A549 (cell line): ENCODE measurements around the gene ASAP2. TPM values are rescaled to one million over a fixed set of nuclear protein-coding genes. Genes with fewer than 3 reads are reported as not detected.
A peak's percentile ranks its signal among the peaks of the same experiment; 100 is the strongest.

Experiments
- ATAC-seq, 2 experiments: fragments of 200-7000 bp in 1 of 2; fragments of >200 bp in 1 of 2; cut with Nextera tagmentation in 1 of 2; cut with Tn5 transposase in 1 of 2; 3 replicates each; pipeline versions ENCODE4 v1.8.0 to v1.9.1; 2018 to 2020; ENCODE audit warnings: mild to moderate bottlenecking in 1 of 2, moderate library complexity in 1 of 2
- CTCF ChIA-PET: fragments of 300-600 bp; sonication (Branson Sonifier 250); formaldehyde crosslinking; extraction: SDS; loops from one replicate; lab custom pipeline; 2021; ENCODE audit warnings: antibody characterized with exemption, inconsistent platforms; lab: Yijun Ruan, JAX
- POLR2A ChIA-PET: fragments of 350-600 bp; formaldehyde crosslinking; extraction: SDS; loops from one replicate; lab custom pipeline; 2021; ENCODE audit warnings: antibody characterized with exemption, inconsistent platforms; lab: Yijun Ruan, JAX
- DNase-seq, 2 experiments: peaks; one replicate each; pipeline versions ENCODE4 v3.0.0 to v3.0.0-alpha.2; 2011 to 2016; ENCODE audit warnings: low read depth in 1 of 2, low spot score in 1 of 2
- FAIRE-seq: peaks from 2 replicates; lab custom pipeline; 2011; peaks lifted over from hg19 to GRCh38; lab: Jason Lieb, UNC
- H3K27ac ChIP-seq, 2 experiments: fragments of >200 bp; sonication (Bioruptor Twin); formaldehyde crosslinking; 3 replicates each; pipeline ENCODE4 v1.5.1; 2016 to 2017
- H3K4me1 ChIP-seq: fragments of >200 bp; sonication (Bioruptor Twin); formaldehyde crosslinking; 3 replicates; pipeline ENCODE4 v1.6.1; 2016
- H3K4me2 ChIP-seq: fragments of >200 bp; sonication (Bioruptor Twin); formaldehyde crosslinking; 3 replicates; pipeline ENCODE4 v1.6.1; 2016
- H3K4me3 ChIP-seq: fragments of >200 bp; sonication (Bioruptor Twin); formaldehyde crosslinking; 3 replicates; pipeline ENCODE4 v1.5.1; 2016
- H3K9me3 ChIP-seq: fragments of >200 bp; sonication (Bioruptor Twin); formaldehyde crosslinking; 3 replicates; pipeline ENCODE4 v1.6.1; 2016
- BHLHE40 ChIP-seq: IDR thresholded peaks from 2 replicates; pipeline ENCODE4 v1.6.1; 2012; ENCODE audit warnings: low read depth, low read length, inconsistent platforms
- CHD2 ChIP-seq: fragments of 150-350 bp; IDR thresholded peaks from 2 replicates; pipeline ENCODE4 v1.6.1; 2014; ENCODE audit warnings: low read length; ENCODE audit not compliant: partially characterized antibody
- FOSL2 ChIP-seq, 2 experiments: fragments of 450-650 bp in 1 of 2; fragments of >200 bp in 1 of 2; sonication (Bioruptor Twin) in 1 of 2; formaldehyde crosslinking; IDR thresholded peaks; 2 replicates each; pipeline versions ENCODE4 v1.5.0 to v1.6.1; 2016 to 2020; ENCODE audit warnings: mild to moderate bottlenecking in 1 of 2, moderate library complexity in 1 of 2
- HDAC2 ChIP-seq: fragments of 200-600 bp; sonication (generic); IDR thresholded peaks from 2 replicates; pipeline ENCODE4 v1.6.1; 2016
- HES2 ChIP-seq: fragments of >200 bp; sonication (Bioruptor Twin); formaldehyde crosslinking; IDR thresholded peaks from 2 replicates; pipeline ENCODE4 v1.6.1; 2016
- HEYL ChIP-seq: fragments of 250-450 bp; sonication (Bioruptor Pico); IDR thresholded peaks from 2 replicates; pipeline ENCODE4 v1.8.0; 2021; ENCODE audit warnings: mild to moderate bottlenecking, moderate library complexity
- HOXA7 ChIP-seq: fragments of 250-450 bp; sonication (Bioruptor Pico); IDR thresholded peaks from 2 replicates; pipeline ENCODE4 v1.5.0; 2020; ENCODE audit warnings: mild to moderate bottlenecking, moderate library complexity
- HOXB13 ChIP-seq: fragments of 250-450 bp; sonication (Bioruptor Pico); IDR thresholded peaks from 2 replicates; pipeline ENCODE4 v1.5.0; 2020; ENCODE audit warnings: low read depth, mild to moderate bottlenecking, moderate library complexity
- JUNB ChIP-seq: fragments of >200 bp; sonication (Bioruptor Twin); formaldehyde crosslinking; IDR thresholded peaks from 2 replicates; pipeline ENCODE4 v1.6.1; 2016
- KDM1A ChIP-seq: fragments of 200-600 bp; sonication (generic); IDR thresholded peaks from 2 replicates; pipeline ENCODE4 v1.6.1; 2016; ENCODE audit warnings: low read depth, mild to moderate bottlenecking
- KDM5A ChIP-seq: fragments of 200-600 bp; sonication (generic); IDR thresholded peaks from 2 replicates; pipeline ENCODE4 v1.6.1; 2016; ENCODE audit warnings: antibody characterized with exemption, mild to moderate bottlenecking
- MAZ ChIP-seq: fragments of 150-350 bp; IDR thresholded peaks from 2 replicates; pipeline ENCODE4 v1.6.1; 2014; ENCODE audit warnings: antibody characterized with exemption, low read depth, low read length, borderline replicate concordance
- MYC ChIP-seq: IDR thresholded peaks from 2 replicates; pipeline ENCODE4 v1.6.1; 2012; ENCODE audit warnings: mild to moderate bottlenecking, inconsistent platforms, low read length, improper control_type of control experiment, borderline replicate concordance
- NPAS2 ChIP-seq: fragments of 250-450 bp; sonication (Bioruptor Pico); IDR thresholded peaks from 2 replicates; pipeline ENCODE4 v1.8.0; 2022; ENCODE audit warnings: mild to moderate bottlenecking, moderate library complexity, borderline replicate concordance
- NR3C1 ChIP-seq: fragments of >200 bp; sonication (Bioruptor Twin); formaldehyde crosslinking; IDR thresholded peaks from 3 replicates; pipeline ENCODE4 v1.6.1; 2017
- POLR2AphosphoS2 ChIP-seq: conservative IDR thresholded peaks from 2 replicates; pipeline ENCODE4 v1.6.1; 2012; ENCODE audit warnings: low read length, improper control_type of control experiment, inconsistent platforms
- RARB ChIP-seq: fragments of 250-450 bp; sonication (Bioruptor Pico); IDR thresholded peaks from 2 replicates; pipeline ENCODE4 v1.8.0; 2021; ENCODE audit warnings: mild to moderate bottlenecking, moderate library complexity
- RFX5 ChIP-seq: fragments of 450-650 bp; IDR thresholded peaks from 2 replicates; pipeline ENCODE4 v1.7.1; 2014; ENCODE audit warnings: antibody characterized with exemption, mild to moderate bottlenecking, moderate library complexity
- SMC3 ChIP-seq: fragments of >200 bp; sonication (Bioruptor Twin); formaldehyde crosslinking; IDR thresholded peaks from 3 replicates; pipeline ENCODE4 v1.6.1; 2018; ENCODE audit warnings: inconsistent platforms
- SREBF2 ChIP-seq: fragments of 450-650 bp; IDR thresholded peaks from 2 replicates; pipeline ENCODE4 v1.6.1; 2014; ENCODE audit warnings: mild to moderate bottlenecking, moderate library complexity
- TP53 ChIP-seq: fragments of 250-450 bp; sonication (Bioruptor Pico); IDR thresholded peaks from 2 replicates; pipeline ENCODE4 v1.5.0; 2021; ENCODE audit warnings: mild to moderate bottlenecking, moderate library complexity
- ZC3H11A ChIP-seq: fragments of 450-650 bp; IDR thresholded peaks from 2 replicates; pipeline ENCODE4 v1.6.1; 2014; ENCODE audit warnings: antibody characterized with exemption, mild to moderate bottlenecking
- ZNF302 ChIP-seq: fragments of 250-450 bp; sonication (Bioruptor Pico); IDR thresholded peaks from 2 replicates; pipeline ENCODE4 v1.9.0; 2021; ENCODE audit warnings: inconsistent platforms, mild to moderate bottlenecking, moderate library complexity
- ZSCAN20 ChIP-seq: fragments of 250-450 bp; sonication (Bioruptor Pico); IDR thresholded peaks from 2 replicates; pipeline ENCODE4 v1.8.0; 2022; ENCODE audit warnings: mild to moderate bottlenecking, moderate library complexity
- WGBS: methylation state at CpG from one replicate; pipeline ENCODE4 v1.1.6; 2017; ENCODE audit errors: missing lambda C conversion rate; 5-methylcytosine and 5-hydroxymethylcytosine counted together
- polyA plus RNA-seq, 4 experiments: library from polyadenylated mRNA; depleted of rRNA in 3 of 4; stranded (reverse); fragments of >200 nt; fragmentation: RNase III in 1 of 4; extraction: RNeasy Plus Mini Kit Qiagen cat#74134 plus additional on column Dnase treatment in 1 of 4; gene quantifications; 2 replicates in 3 of 4; 3 replicates in 1 of 4; pipeline ENCODE4 v1.2.3, GENCODE V29; 2011 to 2017
- TF ChIP-seq, protein P1 (sequence below): fragments of 450-650 bp; IDR thresholded peaks from 2 replicates; pipeline ENCODE4 v1.6.1; 2014; ENCODE audit warnings: antibody characterized with exemption
- TF ChIP-seq, protein P2 (sequence below): IDR thresholded peaks from 2 replicates; pipeline ENCODE4 v1.6.1; 2012; ENCODE audit warnings: low read depth, borderline replicate concordance
- TF ChIP-seq, protein P3 (sequence below): fragments of 150-350 bp; IDR thresholded peaks from 2 replicates; pipeline ENCODE4 v1.6.1; 2014; ENCODE audit warnings: low read depth, mild to moderate bottlenecking, low read length

The ASAP2 gene
- polyA plus RNA-seq, 2 of the 4 experiments (the other 2 are of a cell fraction), result 17.8 to 27.9 TPM

- DNase-seq, result no peak
- no peak for ATAC-seq
- 82% methylated on average over 6 of the region's 6 CpGs for WGBS
- H3K4me2 ChIP-seq, result no peak overlapping the region
- H3K9me3 ChIP-seq, result no peaks in the 10 kb centered on the region
- ChIA-PET POLR2A (no interaction called here), CTCF (interaction anchor here (0.9 to 1.5 kb wide), 4 partner anchors 10 to 49 kb away, joined by 3 to 6 read pairs (median 4); no protein-coding TSS in a partner anchor)
- no peak for FAIRE-seq
- TF ChIP-seq NR3C1 (no peak), ZC3H11A (no peak), CHD2 (no peak)
- H3K4me3 ChIP-seq, result no peak overlapping the region
- H3K27ac ChIP-seq, result no peak overlapping the region
- H3K4me1 ChIP-seq, result 0 out of 3 replicates have a peak, but pooled peaks cover 4% of the 10 kb centered on the region
These were observed 17.8 kb upstream of the ASAP2 start for GRCh38 chr2:9188823-9189222.

- no peak overlapping the region for H3K4me2 ChIP-seq
- TF ChIP-seq, protein P1, sequence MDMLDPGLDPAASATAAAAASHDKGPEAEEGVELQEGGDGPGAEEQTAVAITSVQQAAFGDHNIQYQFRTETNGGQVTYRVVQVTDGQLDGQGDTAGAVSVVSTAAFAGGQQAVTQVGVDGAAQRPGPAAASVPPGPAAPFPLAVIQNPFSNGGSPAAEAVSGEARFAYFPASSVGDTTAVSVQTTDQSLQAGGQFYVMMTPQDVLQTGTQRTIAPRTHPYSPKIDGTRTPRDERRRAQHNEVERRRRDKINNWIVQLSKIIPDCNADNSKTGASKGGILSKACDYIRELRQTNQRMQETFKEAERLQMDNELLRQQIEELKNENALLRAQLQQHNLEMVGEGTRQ, result no peak
- TF ChIP-seq TP53 (CRISPR knock-in tag) (no peak), FOSL2 (IDR thresholded peaks at IDR 0.05) (no peak), FOSL2 (CRISPR knock-in tag; IDR thresholded peaks at IDR 0.05) (no peak), MYC (no peak), RARB (CRISPR knock-in tag) (no peak), HDAC2 (no peak), HOXB13 (CRISPR knock-in tag) (no peak), JUNB (no peak), HOXA7 (CRISPR knock-in tag) (no peak), RFX5 (no peak)
- TF ChIP-seq, protein P2, sequence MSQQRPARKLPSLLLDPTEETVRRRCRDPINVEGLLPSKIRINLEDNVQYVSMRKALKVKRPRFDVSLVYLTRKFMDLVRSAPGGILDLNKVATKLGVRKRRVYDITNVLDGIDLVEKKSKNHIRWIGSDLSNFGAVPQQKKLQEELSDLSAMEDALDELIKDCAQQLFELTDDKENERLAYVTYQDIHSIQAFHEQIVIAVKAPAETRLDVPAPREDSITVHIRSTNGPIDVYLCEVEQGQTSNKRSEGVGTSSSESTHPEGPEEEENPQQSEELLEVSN, result no peak
- TF ChIP-seq, all 56 proteins: peak for 0
- no peak for FAIRE-seq
- Histone ChIP-seq H3K4me1 (0 out of 3 replicates have a peak, but pooled peaks cover 4% of the 10 kb centered on the region), H3K9me3 (no peaks in the 10 kb centered on the region), H3K27ac (no peak overlapping the region), H3K4me3 (no peak overlapping the region)
- no peak for DNase-seq
- 35% methylated on average over 3 of the region's 3 CpGs for WGBS
- peak in 1 of 2 experiments; percentile 10; a peak in 1 of 6 replicates for ATAC-seq
- ChIA-PET POLR2A (no interaction called here), CTCF (interaction anchor here (0.6 to 1.1 kb wide), 3 partner anchors 9 to 144 kb away, joined by 3 to 6 read pairs (median 4); no protein-coding TSS in a partner anchor)
These were observed 16.7 kb upstream of the ASAP2 start for GRCh38 chr2:9189901-9190300.

GRCh38 chr2:9191041-9191481, 15.6 kb upstream of the ASAP2 start:
- H3K4me1 ChIP-seq, result 0 out of 3 replicates have a peak, but pooled peaks cover 4% of the 10 kb centered on the region
- H3K9me3 ChIP-seq, result no peaks in the 10 kb centered on the region
- CTCF ChIA-PET, result interaction anchor here (1.3 kb wide), 1 partner anchor 18 kb away, joined by 4 read pairs; no protein-coding TSS in a partner anchor
- FAIRE-seq (no peak), ATAC-seq (peak; percentile 81 to 83), DNase-seq (peak in 1 of 2 experiments; percentile 39)
- 77% methylated on average over 8 of the region's 9 CpGs for WGBS
- TF ChIP-seq NPAS2, result no peak
- TF ChIP-seq, protein P3, sequence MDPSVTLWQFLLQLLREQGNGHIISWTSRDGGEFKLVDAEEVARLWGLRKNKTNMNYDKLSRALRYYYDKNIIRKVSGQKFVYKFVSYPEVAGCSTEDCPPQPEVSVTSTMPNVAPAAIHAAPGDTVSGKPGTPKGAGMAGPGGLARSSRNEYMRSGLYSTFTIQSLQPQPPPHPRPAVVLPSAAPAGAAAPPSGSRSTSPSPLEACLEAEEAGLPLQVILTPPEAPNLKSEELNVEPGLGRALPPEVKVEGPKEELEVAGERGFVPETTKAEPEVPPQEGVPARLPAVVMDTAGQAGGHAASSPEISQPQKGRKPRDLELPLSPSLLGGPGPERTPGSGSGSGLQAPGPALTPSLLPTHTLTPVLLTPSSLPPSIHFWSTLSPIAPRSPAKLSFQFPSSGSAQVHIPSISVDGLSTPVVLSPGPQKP, result no peak
- no peak for TF ChIP-seq RFX5
- TF ChIP-seq MAZ, result no peak
- TF ChIP-seq POLR2AphosphoS2, result no peak
- TF ChIP-seq BHLHE40, result no peak
- no peak for TF ChIP-seq SMC3
- no peak for TF ChIP-seq ZSCAN20 (CRISPR knock-in tag)
- TF ChIP-seq, protein P2, result no peak
- no peak for TF ChIP-seq ZNF302 (CRISPR knock-in tag)
- TF ChIP-seq KDM1A, result no peak
- no peak for TF ChIP-seq SREBF2
- no peak for TF ChIP-seq HES2
- no peak for TF ChIP-seq KDM5A
- TF ChIP-seq HDAC2, result no peak
- no peak for TF ChIP-seq HEYL (CRISPR knock-in tag)
- POLR2A ChIA-PET, result no interaction called here
- H3K27ac ChIP-seq, result no peak overlapping the region
- H3K4me2 ChIP-seq, result no peak overlapping the region
- H3K4me3 ChIP-seq, result no peak overlapping the region
